ENCODE measurements around the gene CLSTN2. TPM values are rescaled to one million over a fixed set of nuclear protein-coding genes. Genes with fewer than 3 reads are reported as not detected.

Gene CLSTN2
- total RNA-seq, 1 experiment from 2014 or later: 0.02 TPM

DNA sequence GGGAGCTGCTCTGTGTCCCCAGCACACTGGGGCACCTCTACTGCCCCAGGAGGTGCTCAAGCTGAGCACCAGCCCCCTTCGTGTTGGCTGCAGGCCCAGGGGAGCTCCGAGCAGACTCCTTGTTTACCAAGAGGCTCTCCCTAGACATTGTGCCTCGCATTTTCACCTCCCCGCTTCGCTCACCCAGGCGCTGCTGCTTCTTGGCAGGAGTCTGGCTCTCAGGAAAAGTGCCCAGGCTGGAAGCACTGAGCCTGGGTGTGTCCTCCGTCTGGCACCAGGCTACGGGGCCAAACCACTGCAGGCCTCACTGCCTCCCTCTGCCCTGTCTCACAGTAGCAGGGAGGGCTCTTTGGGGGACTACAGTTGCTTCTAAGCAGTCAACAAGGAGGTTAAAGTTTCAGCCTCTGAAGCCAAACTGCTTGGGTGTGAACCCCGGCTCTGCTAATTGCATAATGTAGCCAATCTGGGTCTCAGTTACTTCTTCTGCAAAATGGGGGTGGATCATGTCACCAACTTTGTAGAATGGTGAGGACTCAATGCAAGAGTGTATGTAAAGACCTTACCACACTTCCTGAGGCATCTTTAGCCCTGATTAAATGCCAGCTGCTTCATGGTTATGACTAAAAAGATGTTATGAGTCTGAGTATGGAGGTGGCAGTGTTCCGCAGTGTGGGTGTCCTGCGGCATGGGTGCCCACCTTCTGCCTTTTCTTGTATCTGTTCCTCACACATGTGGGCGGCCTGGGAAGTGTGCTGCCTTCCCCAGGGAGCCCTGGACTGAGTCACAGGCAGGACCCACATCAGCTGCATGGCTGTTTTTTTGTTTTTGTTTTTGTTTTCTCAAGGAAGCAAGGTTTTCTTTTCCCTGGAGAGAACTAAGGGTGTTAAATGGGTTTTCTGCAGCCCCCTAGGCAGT, 88.9 kb downstream of the CLSTN2 start:
- Histone ChIP-seq H3K27me3 (ENCODE audit: insufficient read depth, low read length) (peaks cover 48% of the 10 kb centered on the region; the same call in 1 of the 2 replicates), H3K9me2 (ENCODE audit: insufficient read depth) (no peaks in the 10 kb centered on the region), H3K36me3 (ENCODE audit: control insufficient read depth in 1 of 2, insufficient read depth in 2 of 2, low read length in 2 of 2) (no peaks in the 10 kb centered on the region), H3K27ac (ENCODE audit: low read depth, low read length) (no peak overlapping the region), H3K4me1 (ENCODE audit: control insufficient read depth in 1 of 2, insufficient read depth in 2 of 2, low read length in 2 of 2) (no peaks in the 10 kb centered on the region), H3K9me3 (ENCODE audit: control insufficient read depth in 1 of 2, insufficient read depth in 1 of 2, low read depth in 1 of 2, low read length in 2 of 2) (no peaks in the 10 kb centered on the region), H3K9ac (ENCODE audit: low read length) (no peak overlapping the region), H3K4me2 (ENCODE audit: low read length) (no peak overlapping the region), H3K79me2 (ENCODE audit: insufficient read depth, low read length) (no peaks in the 10 kb centered on the region), H3K4me3 (replicated peaks in 1 of 2; ENCODE audit: low read depth in 1 of 2, low read length in 2 of 2) (no peak overlapping the region), H2AFZ (ENCODE audit: low read depth, low read length, poor library complexity, severe bottlenecking) (no peak overlapping the region), H4K20me1 (ENCODE audit: insufficient read depth) (no peaks in the 10 kb centered on the region)
- ChIA-PET POLR2A (no interaction called here), CTCF (no interaction called here), RAD21 (ENCODE audit: low non-redundant PET in 1 of 2, low total read pairs in 2 of 2, uncharacterized antibody in 2 of 2, unreplicated experiment in 2 of 2) (no interaction called here)
- intact Hi-C loops (cut with micrococcal nuclease): no loop called here
- BruUV-seq (replicated peaks): no TSS peak
- DNase-seq (ENCODE audit: low read depth, low spot score) (no peak), ATAC-seq (no peak)
- TF ChIP-seq ZNF274 (IDR thresholded peaks at IDR 0.05; ENCODE audit: low read depth, low read length) (no peak), SRF (IDR thresholded peaks at IDR 0.05; ENCODE audit: low read depth) (no peak), POLR2AphosphoS5 (IDR thresholded peaks at IDR 0.05; ENCODE audit: low read depth, low read length) (no peak), TCF7L2 (IDR thresholded peaks at IDR 0.05; ENCODE audit: borderline replicate concordance, extremely low read depth, insufficient read depth, insufficient read length) (no peak), CBX3 (IDR thresholded peaks at IDR 0.05; ENCODE audit: low read depth) (no peak), EZH2 (IDR thresholded peaks at IDR 0.05) (no peak), FOSL1 (IDR thresholded peaks at IDR 0.05; ENCODE audit: low read depth) (no peak), SP1 (IDR thresholded peaks at IDR 0.05; ENCODE audit: low read depth) (no peak), POLR2A (IDR thresholded peaks at IDR 0.05; ENCODE audit: borderline replicate concordance, extremely low read depth, insufficient read depth, insufficient read length) (no peak), RAD21 (IDR thresholded peaks at IDR 0.05; ENCODE audit: low read depth) (no peak), JUND (IDR thresholded peaks at IDR 0.05) (no peak), CEBPB (IDR thresholded peaks at IDR 0.05; ENCODE audit: low read depth) (no peak), EZH2phosphoT487 (IDR thresholded peaks at IDR 0.05; ENCODE audit: borderline replicate concordance) (no peak), YY1 (IDR thresholded peaks at IDR 0.05; ENCODE audit: extremely low read depth, insufficient replicate concordance, low read depth, low read length) (no peak), EGR1 (IDR thresholded peaks at IDR 0.05; ENCODE audit: low read depth) (no peak), SIN3A (IDR thresholded peaks at IDR 0.05; ENCODE audit: low read depth) (no peak)
- TF ChIP-seq, protein P1, sequence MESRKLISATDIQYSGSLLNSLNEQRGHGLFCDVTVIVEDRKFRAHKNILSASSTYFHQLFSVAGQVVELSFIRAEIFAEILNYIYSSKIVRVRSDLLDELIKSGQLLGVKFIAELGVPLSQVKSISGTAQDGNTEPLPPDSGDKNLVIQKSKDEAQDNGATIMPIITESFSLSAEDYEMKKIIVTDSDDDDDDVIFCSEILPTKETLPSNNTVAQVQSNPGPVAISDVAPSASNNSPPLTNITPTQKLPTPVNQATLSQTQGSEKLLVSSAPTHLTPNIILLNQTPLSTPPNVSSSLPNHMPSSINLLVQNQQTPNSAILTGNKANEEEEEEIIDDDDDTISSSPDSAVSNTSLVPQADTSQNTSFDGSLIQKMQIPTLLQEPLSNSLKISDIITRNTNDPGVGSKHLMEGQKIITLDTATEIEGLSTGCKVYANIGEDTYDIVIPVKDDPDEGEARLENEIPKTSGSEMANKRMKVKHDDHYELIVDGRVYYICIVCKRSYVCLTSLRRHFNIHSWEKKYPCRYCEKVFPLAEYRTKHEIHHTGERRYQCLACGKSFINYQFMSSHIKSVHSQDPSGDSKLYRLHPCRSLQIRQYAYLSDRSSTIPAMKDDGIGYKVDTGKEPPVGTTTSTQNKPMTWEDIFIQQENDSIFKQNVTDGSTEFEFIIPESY (IDR thresholded peaks at IDR 0.05; ENCODE audit: extremely low read depth, insufficient replicate concordance, low read length): no peak
- TF ChIP-seq, protein P2, sequence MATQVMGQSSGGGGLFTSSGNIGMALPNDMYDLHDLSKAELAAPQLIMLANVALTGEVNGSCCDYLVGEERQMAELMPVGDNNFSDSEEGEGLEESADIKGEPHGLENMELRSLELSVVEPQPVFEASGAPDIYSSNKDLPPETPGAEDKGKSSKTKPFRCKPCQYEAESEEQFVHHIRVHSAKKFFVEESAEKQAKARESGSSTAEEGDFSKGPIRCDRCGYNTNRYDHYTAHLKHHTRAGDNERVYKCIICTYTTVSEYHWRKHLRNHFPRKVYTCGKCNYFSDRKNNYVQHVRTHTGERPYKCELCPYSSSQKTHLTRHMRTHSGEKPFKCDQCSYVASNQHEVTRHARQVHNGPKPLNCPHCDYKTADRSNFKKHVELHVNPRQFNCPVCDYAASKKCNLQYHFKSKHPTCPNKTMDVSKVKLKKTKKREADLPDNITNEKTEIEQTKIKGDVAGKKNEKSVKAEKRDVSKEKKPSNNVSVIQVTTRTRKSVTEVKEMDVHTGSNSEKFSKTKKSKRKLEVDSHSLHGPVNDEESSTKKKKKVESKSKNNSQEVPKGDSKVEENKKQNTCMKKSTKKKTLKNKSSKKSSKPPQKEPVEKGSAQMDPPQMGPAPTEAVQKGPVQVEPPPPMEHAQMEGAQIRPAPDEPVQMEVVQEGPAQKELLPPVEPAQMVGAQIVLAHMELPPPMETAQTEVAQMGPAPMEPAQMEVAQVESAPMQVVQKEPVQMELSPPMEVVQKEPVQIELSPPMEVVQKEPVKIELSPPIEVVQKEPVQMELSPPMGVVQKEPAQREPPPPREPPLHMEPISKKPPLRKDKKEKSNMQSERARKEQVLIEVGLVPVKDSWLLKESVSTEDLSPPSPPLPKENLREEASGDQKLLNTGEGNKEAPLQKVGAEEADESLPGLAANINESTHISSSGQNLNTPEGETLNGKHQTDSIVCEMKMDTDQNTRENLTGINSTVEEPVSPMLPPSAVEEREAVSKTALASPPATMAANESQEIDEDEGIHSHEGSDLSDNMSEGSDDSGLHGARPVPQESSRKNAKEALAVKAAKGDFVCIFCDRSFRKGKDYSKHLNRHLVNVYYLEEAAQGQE (IDR thresholded peaks at IDR 0.05; ENCODE audit: low read depth): no peak
- TF ChIP-seq, protein P3, sequence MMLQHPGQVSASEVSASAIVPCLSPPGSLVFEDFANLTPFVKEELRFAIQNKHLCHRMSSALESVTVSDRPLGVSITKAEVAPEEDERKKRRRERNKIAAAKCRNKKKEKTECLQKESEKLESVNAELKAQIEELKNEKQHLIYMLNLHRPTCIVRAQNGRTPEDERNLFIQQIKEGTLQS (IDR thresholded peaks at IDR 0.05): no peak

Data from HCT116 (cell line).